GM10248 (cell line): ENCODE results near the gene ARMC12.

Experiments used
- CTCF ChIA-PET: fragments of 300-600 bp; sonication (Branson Sonifier 250); formaldehyde crosslinking; extraction: SDS; loops from one replicate; lab custom pipeline; 2021; ENCODE audit warnings: antibody characterized with exemption; lab: Yijun Ruan, JAX
- POLR2A ChIA-PET: fragments of 350-650 bp; sonication (Branson Sonifier 250); formaldehyde crosslinking; extraction: SDS; loops from one replicate; lab custom pipeline; 2020; ENCODE audit warnings: antibody characterized with exemption; lab: Yijun Ruan, JAX
- DNase-seq: peaks from one replicate; pipeline ENCODE4 v3.0.0; 2012; ENCODE audit errors: extremely low spot score
- CTCF ChIP-seq: IDR thresholded peaks from 2 replicates; pipeline ENCODE4 v1.5.1; 2012; ENCODE audit warnings: mild to moderate bottlenecking, low read depth; ENCODE audit errors: extremely low read depth, missing control alignments, control extremely low read depth

The ARMC12 gene

GRCh38 chr6:35751594-35751993 is 14.8 kb downstream of the ARMC12 start:
- no peak for DNase-seq
- ChIA-PET CTCF (interaction anchor here (0.8 to 8.3 kb wide), 3 partner anchors 15 to 121 kb away, joined by 3 to 67 read pairs (median 3); partner anchors contain the start of gene ARMC12), POLR2A (no interaction called here)
- no peak for TF ChIP-seq CTCF

- POLR2A ChIA-PET = no interaction called here
- TF ChIP-seq CTCF = no peak
- CTCF ChIA-PET = interaction anchor here (0.8 to 8.3 kb wide), 2 partner anchors 16 to 120 kb away, joined by 3 to 67 read pairs; partner anchors contain the start of gene ARMC12
- DNase-seq = no peak
Observed at GRCh38 chr6:35752330-35752729, 15.5 kb downstream of the ARMC12 start.

- CTCF ChIA-PET = interaction anchor here (0.9 to 8.3 kb wide), 5 partner anchors 11 to 238 kb away, joined by 3 to 67 read pairs (median 3); partner anchors contain the start of gene ARMC12
- DNase-seq = no peak
- no peak for TF ChIP-seq CTCF
- POLR2A ChIA-PET = no interaction called here
Observed at GRCh38 chr6:35754452-35755277, 17.8 kb downstream of the ARMC12 start.

GRCh38 chr6:35755278-35755924 is 18.6 kb downstream of the ARMC12 start:
- no peak for TF ChIP-seq CTCF
- DNase-seq = no peak
- POLR2A ChIA-PET = no interaction called here
- CTCF ChIA-PET = interaction anchor here (0.9 to 8.3 kb wide), 5 partner anchors 19 to 237 kb away, joined by 3 to 67 read pairs (median 5); partner anchors contain the start of gene ARMC12

- TF ChIP-seq CTCF = peak; percentile 48
- ChIA-PET POLR2A (no interaction called here), CTCF (interaction anchor here (0.8 to 2.5 kb wide), 8 partner anchors 11 to 235 kb away, joined by 3 to 11 read pairs (median 7); partner anchors contain the start of gene ARMC12)
- peak; percentile 68 for DNase-seq
Observed at GRCh38 chr6:35757456-35758123, 20.8 kb downstream of the ARMC12 start.

- POLR2A ChIA-PET = no interaction called here
- TF ChIP-seq CTCF = no peak
- CTCF ChIA-PET = interaction anchor here (1.2 to 2.5 kb wide), 4 partner anchors 11 to 162 kb away, joined by 3 to 11 read pairs (median 4); partner anchors contain the start of gene ARMC12
- DNase-seq = no peak
Observed at GRCh38 chr6:35759426-35759825, 22.6 kb downstream of the ARMC12 start.
